ENCODE results near the gene AKAP7. TPM values are rescaled to one million over a fixed set of nuclear protein-coding genes. Genes with fewer than 3 reads are reported as not detected.

Gene AKAP7
- polyA plus RNA-seq, 2 of the 4 experiments (the other 2 are of a cell fraction) = 2.5 to 3.7 TPM

DNA sequence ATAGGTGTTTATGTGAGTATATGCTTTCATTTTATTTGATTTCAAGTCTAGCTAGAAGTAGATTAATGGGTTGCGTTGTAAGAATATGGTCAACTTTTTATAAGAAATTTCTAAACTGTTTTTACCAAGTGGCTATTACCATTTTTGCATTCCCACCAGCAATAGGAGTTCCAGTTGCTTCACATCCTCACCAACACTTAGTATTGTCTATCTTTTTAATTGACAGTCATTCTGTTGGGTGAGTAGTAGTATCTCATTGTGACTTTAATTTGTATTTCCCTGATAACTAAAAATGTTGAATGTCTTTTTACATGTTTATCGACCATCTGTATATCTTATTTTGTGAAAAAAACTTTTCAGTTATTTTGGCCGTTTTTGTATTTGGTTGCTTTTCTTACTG is 135.3 kb downstream of the AKAP7 start:
- FAIRE-seq = no peak
- no peak for DNase-seq (ENCODE audit: low read depth in 1 of 2, low spot score in 1 of 2)
- no peak overlapping the region for H3K4me3 ChIP-seq
- no peak overlapping the region for H3K4me2 ChIP-seq
- TF ChIP-seq, protein P1, sequence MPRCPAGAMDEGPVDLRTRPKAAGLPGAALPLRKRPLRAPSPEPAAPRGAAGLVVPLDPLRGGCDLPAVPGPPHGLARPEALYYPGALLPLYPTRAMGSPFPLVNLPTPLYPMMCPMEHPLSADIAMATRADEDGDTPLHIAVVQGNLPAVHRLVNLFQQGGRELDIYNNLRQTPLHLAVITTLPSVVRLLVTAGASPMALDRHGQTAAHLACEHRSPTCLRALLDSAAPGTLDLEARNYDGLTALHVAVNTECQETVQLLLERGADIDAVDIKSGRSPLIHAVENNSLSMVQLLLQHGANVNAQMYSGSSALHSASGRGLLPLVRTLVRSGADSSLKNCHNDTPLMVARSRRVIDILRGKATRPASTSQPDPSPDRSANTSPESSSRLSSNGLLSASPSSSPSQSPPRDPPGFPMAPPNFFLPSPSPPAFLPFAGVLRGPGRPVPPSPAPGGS (IDR thresholded peaks at IDR 0.05) = no peak
- no peak for TF ChIP-seq HOXB5 (CRISPR knock-in tag; IDR thresholded peaks at IDR 0.05)
- no peak for TF ChIP-seq RARB (CRISPR knock-in tag; IDR thresholded peaks at IDR 0.05)
- no peak for TF ChIP-seq CHD2 (IDR thresholded peaks at IDR 0.05; ENCODE audit: low read length, partially characterized antibody)
- no peak for TF ChIP-seq NR3C1 (IDR thresholded peaks at IDR 0.05)
- TF ChIP-seq TP53 (CRISPR knock-in tag; IDR thresholded peaks at IDR 0.05) = no peak
- no peak for TF ChIP-seq GATA3 (IDR thresholded peaks at IDR 0.05; ENCODE audit: borderline replicate concordance)
- TF ChIP-seq ZC3H11A (IDR thresholded peaks at IDR 0.05) = no peak
- TF ChIP-seq NPAS2 (CRISPR knock-in tag; IDR thresholded peaks at IDR 0.05; ENCODE audit: borderline replicate concordance) = no peak
- TF ChIP-seq CBX2 (IDR thresholded peaks at IDR 0.05; ENCODE audit: borderline replicate concordance, low read depth) = no peak
- TF ChIP-seq SREBF2 (IDR thresholded peaks at IDR 0.05) = no peak
- no peak for TF ChIP-seq MYC (IDR thresholded peaks at IDR 0.05; ENCODE audit: borderline replicate concordance, low read length)
- no peak for TF ChIP-seq CHD4 (IDR thresholded peaks at IDR 0.05; ENCODE audit: borderline replicate concordance)
- no peak for TF ChIP-seq RAD21 (conservative IDR thresholded peaks at IDR 0.05 in 1 of 2, IDR thresholded peaks at IDR 0.05 in 1 of 2)
- TF ChIP-seq RFX5 (IDR thresholded peaks at IDR 0.05) = no peak
- no peak for TF ChIP-seq JUNB (IDR thresholded peaks at IDR 0.05)
- no peak for ATAC-seq
- no peaks in the 10 kb centered on the region for H3K9me3 ChIP-seq
- WGBS (ENCODE audit: missing lambda C conversion rate) = 75% methylated on average over 3 of the region's 3 CpGs
- ChIA-PET POLR2A (no interaction called here), CTCF (no interaction called here)
- no peaks in the 10 kb centered on the region for H3K4me1 ChIP-seq
- H3K27ac ChIP-seq = no peak overlapping the region

DNA sequence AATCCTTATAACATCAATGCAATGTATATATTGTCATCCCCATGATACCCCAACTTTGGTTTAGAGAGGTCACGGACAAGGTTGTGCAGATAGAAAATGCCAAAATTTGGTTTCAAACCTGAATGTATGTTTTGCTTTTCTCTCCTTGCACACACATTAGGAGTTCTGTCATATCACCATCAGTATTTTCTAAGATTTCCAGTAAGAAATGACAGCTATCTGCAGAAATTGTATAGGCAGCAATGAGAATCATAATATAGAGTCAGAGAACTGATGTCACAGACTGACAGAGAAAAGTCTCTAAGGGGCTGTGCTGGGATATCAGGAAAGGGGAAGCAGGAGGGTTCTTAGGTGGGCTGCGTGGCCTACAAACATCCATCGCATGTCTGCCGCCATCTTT is 140.0 kb downstream of the AKAP7 start:
- H3K4me1 ChIP-seq = no peaks in the 10 kb centered on the region
- WGBS (ENCODE audit: missing lambda C conversion rate) = 88% methylated on average over 4 of the region's 4 CpGs
- no peaks in the 10 kb centered on the region for H3K9me3 ChIP-seq
- ChIA-PET CTCF (no interaction called here), POLR2A (no interaction called here)
- no peak for TF ChIP-seq ZC3H11A (IDR thresholded peaks at IDR 0.05)
- TF ChIP-seq ZSCAN20 (CRISPR knock-in tag; IDR thresholded peaks at IDR 0.05) = no peak
- TF ChIP-seq, protein P2, sequence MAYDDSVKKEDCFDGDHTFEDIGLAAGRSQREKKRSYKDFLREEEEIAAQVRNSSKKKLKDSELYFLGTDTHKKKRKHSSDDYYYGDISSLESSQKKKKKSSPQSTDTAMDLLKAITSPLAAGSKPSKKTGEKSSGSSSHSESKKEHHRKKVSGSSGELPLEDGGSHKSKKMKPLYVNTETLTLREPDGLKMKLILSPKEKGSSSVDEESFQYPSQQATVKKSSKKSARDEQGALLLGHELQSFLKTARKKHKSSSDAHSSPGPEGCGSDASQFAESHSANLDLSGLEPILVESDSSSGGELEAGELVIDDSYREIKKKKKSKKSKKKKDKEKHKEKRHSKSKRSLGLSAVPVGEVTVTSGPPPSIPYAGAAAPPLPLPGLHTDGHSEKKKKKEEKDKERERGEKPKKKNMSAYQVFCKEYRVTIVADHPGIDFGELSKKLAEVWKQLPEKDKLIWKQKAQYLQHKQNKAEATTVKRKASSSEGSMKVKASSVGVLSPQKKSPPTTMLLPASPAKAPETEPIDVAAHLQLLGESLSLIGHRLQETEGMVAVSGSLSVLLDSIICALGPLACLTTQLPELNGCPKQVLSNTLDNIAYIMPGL (CRISPR knock-in tag; IDR thresholded peaks at IDR 0.05; ENCODE audit: borderline replicate concordance) = no peak
- no peak for TF ChIP-seq HOXB5 (CRISPR knock-in tag; IDR thresholded peaks at IDR 0.05)
- no peak for TF ChIP-seq CHD2 (IDR thresholded peaks at IDR 0.05; ENCODE audit: low read length, partially characterized antibody)
- TF ChIP-seq MAZ (IDR thresholded peaks at IDR 0.05; ENCODE audit: borderline replicate concordance, low read depth, low read length) = no peak
- no peak for TF ChIP-seq JUNB (IDR thresholded peaks at IDR 0.05)
- TF ChIP-seq RNF2 (IDR thresholded peaks at IDR 0.05; ENCODE audit: borderline replicate concordance, low read depth) = no peak
- no peak for TF ChIP-seq POLR2AphosphoS2 (conservative IDR thresholded peaks at IDR 0.05; ENCODE audit: low read length)
- TF ChIP-seq HDAC2 (IDR thresholded peaks at IDR 0.05) = no peak
- no peak for TF ChIP-seq PHF8 (IDR thresholded peaks at IDR 0.05; ENCODE audit: borderline replicate concordance, low read depth)
- TF ChIP-seq NR3C1 (IDR thresholded peaks at IDR 0.05) = no peak
- no peak for TF ChIP-seq ESRRA (IDR thresholded peaks at IDR 0.05; ENCODE audit: borderline replicate concordance, low read length)
- ATAC-seq (no peak), FAIRE-seq (no peak), DNase-seq (ENCODE audit: low read depth in 1 of 2, low spot score in 1 of 2) (no peak)
- no peak overlapping the region for H3K27ac ChIP-seq
- H3K4me2 ChIP-seq = no peak overlapping the region
- H3K4me3 ChIP-seq = no peak overlapping the region
